ENCODE measurements around the gene FIP1L1. TPM values are rescaled to one million over a fixed set of nuclear protein-coding genes. Genes with fewer than 3 reads are reported as not detected.

Gene FIP1L1
- 47.3 and 112 TPM in 2 replicates for total RNA-seq (2011; cell fraction: chromatin; rRNA removed; ENCODE audit: low replicate concordance)
- total RNA-seq (2011; cell fraction: nucleolus; rRNA removed) = 26.2 and 27.8 TPM in 2 replicates
- total RNA-seq (2011; cell fraction: nucleoplasm; rRNA removed) = 57.4 and 93.0 TPM in 2 replicates
- total RNA-seq (2014; rRNA removed) (72.0 and 78.8 TPM in 2 replicates), total RNA-seq (2014; rRNA removed; fragmentation: Illumina TruSeq; extraction: Trizol) (132 and 156 TPM in 2 replicates), total RNA-seq (2015; rRNA removed; fragmentation: Illumina TruSeq; extraction: Trizol) (130 and 133 TPM in 2 replicates), total RNA-seq (2021) (72.3 and 74.8 TPM in 2 replicates), polyA plus RNA-seq (2011; rRNA removed) (26.9 and 34.6 TPM in 2 replicates), polyA plus RNA-seq (2014; fragmentation: Illumina TruSeq; extraction: Trizol) (122 and 137 TPM in 2 replicates), polyA plus RNA-seq (2014; fragmentation: Nextera tagmentation; extraction: Ambion mirVana) (10 to 100 TPM; 35.3 TPM), polyA plus RNA-seq (2014; rRNA removed) (59.3 and 67.0 TPM in 2 replicates), polyA minus RNA-seq (2011; rRNA and poly(A)+ RNA removed) (69.6 and 76.5 TPM in 2 replicates), Bru-seq, nascent RNA (percentile 97 among the genes with signal in this experiment), BruChase-seq, experiment 1, labeled RNA remaining after a 2-hour chase (percentile 99 among the genes with signal in this experiment), BruChase-seq, experiment 2, labeled RNA remaining after a 6-hour chase (percentile 99 among the genes with signal in this experiment)
- 22.9 and 30.1 TPM in 2 replicates for polyA plus RNA-seq (2011; cell fraction: cytosol; rRNA removed)
- polyA plus RNA-seq (2011; cell fraction: nucleus; rRNA removed) = 44.2 and 44.3 TPM in 2 replicates
- 56.6 and 70.9 TPM in 2 replicates for polyA plus RNA-seq (2012)
- polyA minus RNA-seq (2011; cell fraction: cytosol; rRNA and poly(A)+ RNA removed) = 24.6 and 24.7 TPM in 2 replicates
- 61.9 and 94.4 TPM in 2 replicates for polyA minus RNA-seq (2011; cell fraction: nucleus; rRNA and poly(A)+ RNA removed)
- long read RNA-seq, experiment 1, transcript FIP1L1-201 (15 exons, 1,878 nt) = minor isoform, 22 of 332 reads
- long read RNA-seq, experiment 1, transcript FIP1L1-206 (2 exons, 341 nt) = minor isoform, 13 of 332 reads
- long read RNA-seq, experiment 1, transcript FIP1L1-211 (7 exons, 1,070 nt) = minor isoform, 10 of 332 reads
- long read RNA-seq, experiment 1, transcript FIP1L1-202 (18 exons, 2,198 nt) = major isoform, 28 of 332 reads
- long read RNA-seq, experiment 1, partial matches to known transcripts = 36 of 332 reads
- long read RNA-seq, experiment 1, other reads (novel, unspliced or antisense) = 217 of 332 reads
- long read RNA-seq, experiment 2, partial matches to known transcripts = 11 of 46 reads
- long read RNA-seq, experiment 2, other reads (novel, unspliced or antisense) = 32 of 46 reads
- long read RNA-seq, experiment 3, transcript FIP1L1-202 (18 exons, 2,198 nt) = minor isoform, 5 of 111 reads
- long read RNA-seq, experiment 3, transcript FIP1L1-201 (15 exons, 1,878 nt) = major isoform, 10 of 111 reads
- long read RNA-seq, experiment 3, partial matches to known transcripts = 9 of 111 reads
- long read RNA-seq, experiment 3, other reads (novel, unspliced or antisense) = 86 of 111 reads

- peak within 1 kb of the TSS; percentile 80 for H3K27ac ChIP-seq (ENCODE audit: extremely low read depth, low read depth, low read length)
- CTCF ChIA-PET (ENCODE audit: low intra/inter-chr PET ratio) = no interaction called here
- TSS peak; percentile 75 for BruUV-seq (replicated peaks)
- in situ Hi-C loops (cut with MboI) = no loop called here
- intact Hi-C loops (cut with micrococcal nuclease) = loop anchor here (10.0 kb wide), 1 partner anchor 183 kb away; no protein-coding TSS in a partner anchor
- H3K9me1 ChIP-seq (ENCODE audit: control insufficient read depth, insufficient read depth, low read length) = no peaks in the 10 kb centered on the region
- WGBS (ENCODE audit: insufficient coverage, low coverage, missing lambda C conversion rate) = 1% methylated on average over 75 of the region's 85 CpGs
- H4K20me1 ChIP-seq (replicated peaks; ENCODE audit: control insufficient read depth, insufficient read depth, low read length) = no peaks in the 10 kb centered on the region; the same call in 1 of the 2 replicates
- peak; percentile 93 for ATAC-seq
- H3K36me3 ChIP-seq (ENCODE audit: control insufficient read depth, insufficient read depth, low read length) = peaks cover 31% of the 10 kb centered on the region
- peak; percentile 97 to 99 (median 98) for DNase-seq (ENCODE audit: extremely low read depth in 1 of 4, low spot score in 3 of 4)
- no peaks in the 10 kb centered on the region for H3K9me3 ChIP-seq (replicated peaks; ENCODE audit: control insufficient read depth, insufficient read depth, low read depth, low read length)
- H3K27me3 ChIP-seq (ENCODE audit: control insufficient read depth in 2 of 2, insufficient read depth in 2 of 2, low read length in 2 of 2) = no peaks in the 10 kb centered on the region
- H2AFZ ChIP-seq (ENCODE audit: low read depth, low read length) = peak within 1 kb of the TSS; percentile 89
- FAIRE-seq = peak; percentile 89
- POLR2A ChIA-PET = interaction anchor here (0.7 to 1.3 kb wide), 3 partner anchors 10 to 23 kb away, joined by 3 to 5 read pairs (median 3); partner anchors contain the start of gene SCFD2
- H3K79me2 ChIP-seq (ENCODE audit: control insufficient read depth, insufficient read depth, low read length) = peaks cover 51% of the 10 kb centered on the region
- H3K4me2 ChIP-seq (ENCODE audit: insufficient read depth, low read length) = peak within 1 kb of the TSS; percentile 78
- H3K4me1 ChIP-seq (replicated peaks in 1 of 2; ENCODE audit: control insufficient read depth in 2 of 2, insufficient read depth in 2 of 2, low read length in 2 of 2) = peaks cover 8 to 19% of the 10 kb centered on the region in 2 experiments; a peak in 3 of 5 replicates
- peak within 1 kb of the TSS; percentile 83 to 99 for H3K9ac ChIP-seq (ENCODE audit: insufficient read depth in 1 of 2, low read depth in 2 of 2, low read length in 2 of 2)
- H3K4me3 ChIP-seq = peak within 1 kb of the TSS; percentile 63
- TF ChIP-seq CGGBP1 (CRISPR knock-in tag; IDR thresholded peaks at IDR 0.05) (peak; percentile 52; the same call in 1 of the 2 replicates), EP400 (IDR thresholded peaks at IDR 0.05) (peak; percentile 77), ETS1 (conservative IDR thresholded peaks at IDR 0.05; ENCODE audit: control insufficient read depth, low read depth, low read length) (no peak), CXXC5 (CRISPR knock-in tag; IDR thresholded peaks at IDR 0.05) (peak; percentile 77), NFE2 (IDR thresholded peaks at IDR 0.05; ENCODE audit: low read depth) (no peak), GMEB1 (CRISPR knock-in tag; IDR thresholded peaks at IDR 0.05) (no peak), PHTF2 (CRISPR knock-in tag; IDR thresholded peaks at IDR 0.05) (no peak), ZNF232 (CRISPR knock-in tag; IDR thresholded peaks at IDR 0.05) (no peak)
These were observed at the start of gene FIP1L1 for GRCh38 chr4:53377319-53378170. FIP1L1 (plus strand) TSS chr4:53377641; CDS start chr4:53377839, 198 bp downstream.

Measured in K562 (cell line).